Measurements from ENCODE around the gene PDCD6IP.

The PDCD6IP gene

DNA sequence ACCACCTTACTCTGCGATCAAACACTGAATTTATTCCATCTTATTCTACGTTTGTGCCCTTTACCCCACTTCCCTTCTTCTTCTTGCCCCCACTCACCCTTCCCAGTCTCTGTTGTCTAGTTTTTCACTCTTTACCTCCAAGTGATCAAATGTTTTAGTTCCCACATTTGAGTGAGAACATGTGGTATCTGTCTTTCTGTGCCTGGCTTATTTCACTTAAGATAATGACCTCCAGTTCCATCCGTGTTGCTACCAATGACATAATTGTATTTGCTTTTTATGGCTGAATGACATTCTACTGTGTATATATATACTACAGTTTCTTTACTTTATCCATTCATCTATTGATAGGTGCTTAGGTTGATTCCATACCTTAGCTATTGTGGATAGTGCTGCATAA is 78.8 kb downstream of the PDCD6IP start:
- Histone ChIP-seq H3K9me2 (replicated peaks; ENCODE audit: low read depth, low read length) (no peaks in the 10 kb centered on the region), H2AFZ (ENCODE audit: low read length) (no peak overlapping the region), H3K9me3 (ENCODE audit: insufficient read depth, low read depth, low read length) (no peaks in the 10 kb centered on the region), H3K36me3 (ENCODE audit: insufficient read depth, low read length) (no peaks in the 10 kb centered on the region), H3K4me2 (ENCODE audit: low read depth, low read length, poor library complexity, severe bottlenecking) (no peak overlapping the region), H3K27me3 (ENCODE audit: insufficient read depth, low read length, poor library complexity, severe bottlenecking) (no peaks in the 10 kb centered on the region), H3K79me2 (ENCODE audit: insufficient read depth, low read length) (no peaks in the 10 kb centered on the region), H3F3A (ENCODE audit: low read depth) (no peaks in the 10 kb centered on the region), H3K9ac (ENCODE audit: low read depth, low read length, poor library complexity, severe bottlenecking) (no peak overlapping the region), H3K4me1 (ENCODE audit: insufficient read depth, low read length, poor library complexity, severe bottlenecking) (no peaks in the 10 kb centered on the region), H3K4me3 (ENCODE audit: low read length, poor library complexity, severe bottlenecking) (no peak overlapping the region), H4K20me1 (ENCODE audit: insufficient read depth, low read length, poor library complexity, severe bottlenecking) (no peaks in the 10 kb centered on the region)
- TF ChIP-seq, protein P1, sequence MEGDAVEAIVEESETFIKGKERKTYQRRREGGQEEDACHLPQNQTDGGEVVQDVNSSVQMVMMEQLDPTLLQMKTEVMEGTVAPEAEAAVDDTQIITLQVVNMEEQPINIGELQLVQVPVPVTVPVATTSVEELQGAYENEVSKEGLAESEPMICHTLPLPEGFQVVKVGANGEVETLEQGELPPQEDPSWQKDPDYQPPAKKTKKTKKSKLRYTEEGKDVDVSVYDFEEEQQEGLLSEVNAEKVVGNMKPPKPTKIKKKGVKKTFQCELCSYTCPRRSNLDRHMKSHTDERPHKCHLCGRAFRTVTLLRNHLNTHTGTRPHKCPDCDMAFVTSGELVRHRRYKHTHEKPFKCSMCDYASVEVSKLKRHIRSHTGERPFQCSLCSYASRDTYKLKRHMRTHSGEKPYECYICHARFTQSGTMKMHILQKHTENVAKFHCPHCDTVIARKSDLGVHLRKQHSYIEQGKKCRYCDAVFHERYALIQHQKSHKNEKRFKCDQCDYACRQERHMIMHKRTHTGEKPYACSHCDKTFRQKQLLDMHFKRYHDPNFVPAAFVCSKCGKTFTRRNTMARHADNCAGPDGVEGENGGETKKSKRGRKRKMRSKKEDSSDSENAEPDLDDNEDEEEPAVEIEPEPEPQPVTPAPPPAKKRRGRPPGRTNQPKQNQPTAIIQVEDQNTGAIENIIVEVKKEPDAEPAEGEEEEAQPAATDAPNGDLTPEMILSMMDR (conservative IDR thresholded peaks at IDR 0.05; ENCODE audit: low read length): no peak
- TF ChIP-seq EZH2phosphoT487 (IDR thresholded peaks at IDR 0.05; ENCODE audit: borderline replicate concordance): no peak

DNA sequence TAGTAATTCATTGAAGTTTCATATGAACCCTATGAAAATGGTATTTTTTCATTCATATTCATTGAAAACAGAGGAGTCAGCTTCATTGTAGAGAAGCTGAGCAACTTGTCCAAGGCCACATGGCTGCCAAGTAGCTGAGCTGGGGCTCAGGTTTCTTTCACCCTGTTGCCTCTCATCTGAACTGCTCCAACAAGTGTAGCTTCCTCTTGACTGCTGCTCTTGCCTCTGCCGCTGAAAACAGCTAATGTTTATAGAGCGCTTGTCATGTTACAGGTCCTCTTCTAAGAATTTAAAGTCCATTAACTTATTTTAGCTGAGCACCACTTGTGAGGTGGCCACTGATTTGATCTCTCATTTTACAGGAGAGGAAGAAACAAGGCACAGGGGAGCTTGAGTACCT is 81.1 kb downstream of the PDCD6IP start:
- TF ChIP-seq, protein P1 (conservative IDR thresholded peaks at IDR 0.05; ENCODE audit: low read length): no peak
- TF ChIP-seq EZH2phosphoT487 (IDR thresholded peaks at IDR 0.05; ENCODE audit: borderline replicate concordance): no peak
- Histone ChIP-seq H3K9me2 (replicated peaks; ENCODE audit: low read depth, low read length) (no peaks in the 10 kb centered on the region), H3K27me3 (ENCODE audit: insufficient read depth, low read length, poor library complexity, severe bottlenecking) (no peaks in the 10 kb centered on the region), H3K79me2 (ENCODE audit: insufficient read depth, low read length) (no peaks in the 10 kb centered on the region), H3K4me1 (ENCODE audit: insufficient read depth, low read length, poor library complexity, severe bottlenecking) (peaks cover 4% of the 10 kb centered on the region), H3F3A (ENCODE audit: low read depth) (no peaks in the 10 kb centered on the region), H4K20me1 (ENCODE audit: insufficient read depth, low read length, poor library complexity, severe bottlenecking) (no peaks in the 10 kb centered on the region), H3K4me3 (ENCODE audit: low read length, poor library complexity, severe bottlenecking) (no peak overlapping the region), H3K9me3 (ENCODE audit: insufficient read depth, low read depth, low read length) (no peaks in the 10 kb centered on the region), H3K9ac (ENCODE audit: low read depth, low read length, poor library complexity, severe bottlenecking) (no peak overlapping the region), H2AFZ (ENCODE audit: low read length) (no peak overlapping the region), H3K36me3 (ENCODE audit: insufficient read depth, low read length) (no peaks in the 10 kb centered on the region), H3K4me2 (ENCODE audit: low read depth, low read length, poor library complexity, severe bottlenecking) (no peak overlapping the region)

DNA sequence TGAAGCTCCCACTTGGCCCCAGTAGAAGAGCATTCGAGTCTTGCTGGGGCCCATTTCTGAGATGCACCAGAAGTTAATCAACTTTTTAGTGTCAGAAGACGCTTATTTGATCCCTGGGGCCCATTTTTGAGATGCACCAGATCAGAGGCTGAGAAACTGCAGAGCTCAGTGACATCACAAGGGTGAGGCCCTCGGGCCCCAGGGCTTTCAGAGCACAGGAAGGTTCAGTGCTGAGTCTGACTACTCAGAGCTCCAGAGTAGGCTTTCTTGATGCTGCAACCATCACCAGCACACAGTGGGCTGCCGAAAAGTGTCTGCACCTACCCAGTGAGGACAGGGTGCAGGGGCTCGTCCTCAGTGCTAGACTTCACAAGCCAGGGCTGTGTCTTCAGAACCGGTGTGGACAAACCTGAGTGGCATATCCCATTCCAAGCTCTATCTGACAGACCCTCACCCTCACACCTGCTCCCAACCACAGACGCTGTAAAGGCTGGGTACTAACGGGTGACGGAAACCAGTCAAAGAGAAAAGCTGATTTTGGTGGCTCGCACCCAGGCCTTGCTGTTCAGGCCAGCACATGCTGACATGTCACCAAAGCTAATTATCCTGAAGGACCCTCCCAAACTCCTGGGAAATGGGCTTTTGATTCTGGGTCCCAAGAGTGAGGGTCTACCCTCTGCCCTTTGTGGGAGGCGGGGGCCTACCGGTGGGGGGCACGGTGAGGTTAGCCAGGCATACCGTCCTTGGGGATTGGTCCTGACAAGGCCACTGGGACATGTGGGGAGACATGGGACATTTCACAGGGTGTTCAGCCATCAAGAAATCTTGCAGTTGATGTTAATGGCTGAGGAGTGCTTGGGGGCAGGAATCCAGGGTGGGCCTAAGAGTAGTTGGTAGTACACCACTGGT is 83.0 kb downstream of the PDCD6IP start:
- H3K27me3 ChIP-seq (ENCODE audit: insufficient read depth, low read length, poor library complexity, severe bottlenecking): no peaks in the 10 kb centered on the region
- no peaks in the 10 kb centered on the region for H3K9me2 ChIP-seq (replicated peaks; ENCODE audit: low read depth, low read length)
- no peak overlapping the region for H3K9ac ChIP-seq (ENCODE audit: low read depth, low read length, poor library complexity, severe bottlenecking)
- TF ChIP-seq EZH2phosphoT487 (IDR thresholded peaks at IDR 0.05; ENCODE audit: borderline replicate concordance): no peak
- TF ChIP-seq, protein P1 (conservative IDR thresholded peaks at IDR 0.05; ENCODE audit: low read length): no peak
- no peaks in the 10 kb centered on the region for H3F3A ChIP-seq (ENCODE audit: low read depth)
- no peaks in the 10 kb centered on the region for H3K79me2 ChIP-seq (ENCODE audit: insufficient read depth, low read length)
- no peaks in the 10 kb centered on the region for H3K36me3 ChIP-seq (ENCODE audit: insufficient read depth, low read length)
- H3K4me2 ChIP-seq (ENCODE audit: low read depth, low read length, poor library complexity, severe bottlenecking): no peak overlapping the region
- H3K9me3 ChIP-seq (ENCODE audit: insufficient read depth, low read depth, low read length): no peaks in the 10 kb centered on the region
- H3K4me1 ChIP-seq (ENCODE audit: insufficient read depth, low read length, poor library complexity, severe bottlenecking): peaks cover 4% of the 10 kb centered on the region
- no peaks in the 10 kb centered on the region for H4K20me1 ChIP-seq (ENCODE audit: insufficient read depth, low read length, poor library complexity, severe bottlenecking)
- no peak overlapping the region for H2AFZ ChIP-seq (ENCODE audit: low read length)
- H3K4me3 ChIP-seq (ENCODE audit: low read length, poor library complexity, severe bottlenecking): no peak overlapping the region

Measured in Loucy (cell line).